ENCODE results near the gene RSPO4.

GRCh38 chr20:998231-998830, 3.8 kb downstream of the RSPO4 start:
- no peak for TF ChIP-seq POLR2A (IDR thresholded peaks at IDR 0.05)
- TF ChIP-seq CTCF (IDR thresholded peaks at IDR 0.05): no peak
